HEK293T (cell line): ENCODE data around the gene FAM217B.

Source experiments
- ARNT ChIP-seq: fragments of 450-650 bp; IDR thresholded peaks from 2 replicates; pipeline ENCODE4 v1.6.1; 2017; ENCODE audit warnings: mild to moderate bottlenecking
- BHLHE40 ChIP-seq: fragments of 450-650 bp; IDR thresholded peaks from 2 replicates; pipeline ENCODE4 v1.6.1; 2016; ENCODE audit warnings: mild to moderate bottlenecking, moderate library complexity, borderline replicate concordance
- ELF4 ChIP-seq: fragments of 450-650 bp; IDR thresholded peaks from 2 replicates; pipeline ENCODE4 v1.6.1; 2017; ENCODE audit warnings: antibody characterized with exemption
- FOXA1 ChIP-seq: fragments of 450-650 bp; IDR thresholded peaks from 2 replicates; pipeline ENCODE4 v1.6.1; 2016; ENCODE audit warnings: mild to moderate bottlenecking
- FOXK2 ChIP-seq: fragments of 450-650 bp; IDR thresholded peaks from 2 replicates; pipeline ENCODE4 v1.6.1; 2016; ENCODE audit warnings: mild to moderate bottlenecking
- HDGF ChIP-seq: fragments of 450-650 bp; IDR thresholded peaks from 2 replicates; pipeline ENCODE4 v1.6.1; 2017; ENCODE audit warnings: antibody characterized with exemption, borderline replicate concordance
- L3MBTL2 ChIP-seq: fragments of 450-650 bp; conservative IDR thresholded peaks from 2 replicates; pipeline ENCODE4 v1.6.1; 2016; ENCODE audit warnings: mild to moderate bottlenecking
- LEF1 ChIP-seq: fragments of 450-650 bp; IDR thresholded peaks from 2 replicates; pipeline ENCODE4 v1.6.1; 2017; ENCODE audit warnings: mild to moderate bottlenecking, borderline replicate concordance
- SP1 ChIP-seq: fragments of 450-650 bp; IDR thresholded peaks from 2 replicates; pipeline ENCODE4 v1.6.1; 2017
- TARDBP ChIP-seq: fragments of 450-650 bp; IDR thresholded peaks from 2 replicates; pipeline ENCODE4 v1.6.1; 2016
- ZNF384 ChIP-seq: fragments of 450-650 bp; IDR thresholded peaks from 2 replicates; pipeline ENCODE4 v1.6.1; 2016
- TF ChIP-seq, protein P1 (sequence below): fragments of 450-650 bp; IDR thresholded peaks from 2 replicates; pipeline ENCODE4 v1.6.1; 2016

DNA sequence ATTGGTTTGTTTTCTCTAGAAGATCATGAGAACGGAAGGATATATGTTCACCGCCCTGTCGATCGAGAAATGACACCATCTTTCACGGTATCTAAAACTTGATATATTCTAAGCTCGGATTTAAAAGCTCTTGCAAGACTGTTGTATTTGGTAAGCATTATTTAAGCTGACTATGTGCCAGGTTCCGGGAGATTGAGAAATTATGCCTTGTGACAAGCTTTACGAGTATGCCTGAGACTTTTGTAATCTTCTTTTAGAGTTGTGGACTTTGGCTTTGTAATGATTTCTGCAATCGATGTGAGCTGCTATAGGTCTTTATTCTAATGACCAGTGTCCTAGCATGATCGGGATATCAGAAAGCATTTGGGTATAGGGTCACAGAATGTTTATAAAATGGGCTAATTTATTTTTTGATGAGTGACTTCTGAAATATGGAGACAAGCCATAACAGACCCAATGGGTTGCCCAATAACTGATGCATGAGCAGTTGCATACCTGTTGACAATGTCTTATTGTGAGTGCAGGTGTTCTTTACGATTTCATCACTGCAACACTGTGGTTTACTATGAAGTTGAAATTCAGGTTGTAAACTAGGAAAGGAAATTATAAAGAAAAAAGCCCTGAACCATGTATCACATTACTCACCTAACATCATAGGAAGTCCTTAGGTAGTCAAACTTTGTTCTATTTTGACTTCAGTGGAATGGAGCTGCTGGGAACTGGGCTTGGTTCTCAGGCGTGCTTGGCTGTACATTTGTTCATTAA is 32.0 kb downstream of the FAM217B start:
- no peak for TF ChIP-seq ZNF384
- TF ChIP-seq SP1: no peak
- TF ChIP-seq FOXA1: no peak
- no peak for TF ChIP-seq FOXK2
- TF ChIP-seq BHLHE40: no peak
- no peak for TF ChIP-seq ELF4
- TF ChIP-seq HDGF: no peak
- TF ChIP-seq ARNT: no peak
- no peak for TF ChIP-seq TARDBP
- TF ChIP-seq, protein P1, sequence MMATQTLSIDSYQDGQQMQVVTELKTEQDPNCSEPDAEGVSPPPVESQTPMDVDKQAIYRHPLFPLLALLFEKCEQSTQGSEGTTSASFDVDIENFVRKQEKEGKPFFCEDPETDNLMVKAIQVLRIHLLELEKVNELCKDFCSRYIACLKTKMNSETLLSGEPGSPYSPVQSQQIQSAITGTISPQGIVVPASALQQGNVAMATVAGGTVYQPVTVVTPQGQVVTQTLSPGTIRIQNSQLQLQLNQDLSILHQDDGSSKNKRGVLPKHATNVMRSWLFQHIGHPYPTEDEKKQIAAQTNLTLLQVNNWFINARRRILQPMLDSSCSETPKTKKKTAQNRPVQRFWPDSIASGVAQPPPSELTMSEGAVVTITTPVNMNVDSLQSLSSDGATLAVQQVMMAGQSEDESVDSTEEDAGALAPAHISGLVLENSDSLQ: no peak
- no peak for TF ChIP-seq L3MBTL2
- no peak for TF ChIP-seq LEF1
